Mesenchymal stem cell (in vitro differentiated cells and primary cell): Measurements from ENCODE around the gene TLE5.

ENCODE experiments used
- DNase-seq: peaks from one replicate; pipeline ENCODE4 v3.0.0-alpha.2; 2013
- H2AFZ ChIP-seq: one replicate; pipeline ENCODE4 v1.6.1; 2013; ENCODE audit warnings: low read depth, mild to moderate bottlenecking, control low read depth, inconsistent platforms, low read length, moderate library complexity
- H2AK5ac ChIP-seq: 2 replicates; pipeline ENCODE4 v1.6.1; 2013; ENCODE audit warnings: low read length, moderate library complexity, mild to moderate bottlenecking, inconsistent platforms; ENCODE audit not compliant: severe bottlenecking
- H2BK120ac ChIP-seq: one replicate; pipeline ENCODE4 v1.6.1; 2013; ENCODE audit warnings: low read depth, mild to moderate bottlenecking, inconsistent platforms, low read length, moderate library complexity
- H2BK12ac ChIP-seq, 2 experiments: one replicate each; pipeline ENCODE4 v1.6.1; 2013; ENCODE audit warnings: inconsistent platforms in 2 of 2, low read length in 2 of 2, mild to moderate bottlenecking in 2 of 2, moderate library complexity in 2 of 2, control low read depth in 1 of 2
- H2BK15ac ChIP-seq: one replicate; pipeline ENCODE4 v1.6.1; 2013; ENCODE audit warnings: mild to moderate bottlenecking, low read depth, inconsistent platforms; ENCODE audit not compliant: poor library complexity, severe bottlenecking
- H2BK5ac ChIP-seq: 2 replicates; pipeline ENCODE4 v1.6.1; 2013; ENCODE audit warnings: low read depth, mild to moderate bottlenecking, low read length, control low read depth, inconsistent platforms; ENCODE audit not compliant: poor library complexity, severe bottlenecking
- H3K14ac ChIP-seq, 2 experiments: one replicate each; pipeline ENCODE4 v1.6.1; 2013; ENCODE audit warnings: inconsistent platforms in 2 of 2, low read length in 2 of 2, control low read depth in 1 of 2, mild to moderate bottlenecking in 1 of 2, moderate library complexity in 1 of 2
- H3K18ac ChIP-seq, 2 experiments: one replicate each; pipeline ENCODE4 v1.6.1; 2013; ENCODE audit warnings: inconsistent platforms in 2 of 2, low read length in 2 of 2, control low read depth in 1 of 2, low read depth in 1 of 2, mild to moderate bottlenecking in 1 of 2
- H3K23ac ChIP-seq, 2 experiments: one replicate each; pipeline ENCODE4 v1.6.1; 2013; ENCODE audit warnings: inconsistent platforms in 2 of 2, low read length in 2 of 2, mild to moderate bottlenecking in 2 of 2, moderate library complexity in 2 of 2, control low read depth in 1 of 2
- H3K27ac ChIP-seq: 2 replicates; pipeline ENCODE4 v1.5.1; 2013; ENCODE audit warnings: mild to moderate bottlenecking, moderate library complexity, low read length, control low read depth, inconsistent platforms; ENCODE audit not compliant: poor library complexity, severe bottlenecking
- H3K27me3 ChIP-seq, 2 experiments: 2 replicates each; pipeline versions ENCODE4 v1.6.1 to v1.7.0; 2013; ENCODE audit warnings: low read length in 2 of 2, mild to moderate bottlenecking in 2 of 2, moderate library complexity in 2 of 2, control low read depth in 1 of 2, inconsistent platforms in 1 of 2; ENCODE audit not compliant: control insufficient read depth in 1 of 2, insufficient read depth in 1 of 2
- H3K36me3 ChIP-seq, 2 experiments: 2 replicates each; pipeline versions ENCODE4 v1.6.1 to v1.7.0; 2013; ENCODE audit warnings: low read length in 2 of 2, control low read depth in 1 of 2, inconsistent platforms in 1 of 2, low read depth in 1 of 2, mild to moderate bottlenecking in 1 of 2; ENCODE audit not compliant: insufficient read depth in 2 of 2, control insufficient read depth in 1 of 2
- H3K4ac ChIP-seq, 2 experiments: one replicate each; pipeline ENCODE4 v1.6.1; 2013; ENCODE audit warnings: inconsistent platforms in 2 of 2, low read length in 2 of 2, mild to moderate bottlenecking in 2 of 2, moderate library complexity in 2 of 2, control low read depth in 1 of 2, low read depth in 1 of 2
- H3K4me1 ChIP-seq: 2 replicates; pipeline ENCODE4 v1.6.1; 2013; ENCODE audit warnings: low read depth, low read length, control low read depth; ENCODE audit not compliant: control insufficient read depth, insufficient read depth
- H3K4me2 ChIP-seq: 2 replicates; pipeline ENCODE4 v1.6.1; 2013; ENCODE audit warnings: low read length, mild to moderate bottlenecking, inconsistent platforms; ENCODE audit not compliant: poor library complexity, severe bottlenecking
- H3K4me3 ChIP-seq, 2 experiments: 2 replicates each; pipeline versions ENCODE4 v1.5.1 to v1.7.0; 2013; ENCODE audit warnings: low read length in 2 of 2, mild to moderate bottlenecking in 2 of 2, control low read depth in 1 of 2, low read depth in 1 of 2; ENCODE audit not compliant: insufficient read depth in 1 of 2
- H3K79me1 ChIP-seq: replicated peaks from 2 replicates; pipeline ENCODE4 v1.6.1; 2013; ENCODE audit warnings: mild to moderate bottlenecking, control low read depth, low read length, inconsistent platforms; ENCODE audit not compliant: poor library complexity, severe bottlenecking
- H3K9ac ChIP-seq: 2 replicates; pipeline ENCODE4 v1.7.0; 2013; ENCODE audit warnings: mild to moderate bottlenecking, low read length, moderate library complexity
- H3K9me3 ChIP-seq: 2 replicates; pipeline ENCODE4 v1.7.0; 2013; ENCODE audit warnings: mild to moderate bottlenecking, low read length; ENCODE audit not compliant: control insufficient read depth
- H4K8ac ChIP-seq: one replicate; pipeline ENCODE4 v1.6.1; 2013; ENCODE audit warnings: inconsistent platforms, mild to moderate bottlenecking, low read length, moderate library complexity
- H4K91ac ChIP-seq: one replicate; pipeline ENCODE4 v1.6.1; 2013; ENCODE audit warnings: mild to moderate bottlenecking, low read length, inconsistent platforms
- WGBS: methylation state at CpG from one replicate; pipeline ENCODE4 v1.1.7; 2013; ENCODE audit warnings: mixed read lengths; 5-methylcytosine and 5-hydroxymethylcytosine counted together

TLE5 gene

DNA sequence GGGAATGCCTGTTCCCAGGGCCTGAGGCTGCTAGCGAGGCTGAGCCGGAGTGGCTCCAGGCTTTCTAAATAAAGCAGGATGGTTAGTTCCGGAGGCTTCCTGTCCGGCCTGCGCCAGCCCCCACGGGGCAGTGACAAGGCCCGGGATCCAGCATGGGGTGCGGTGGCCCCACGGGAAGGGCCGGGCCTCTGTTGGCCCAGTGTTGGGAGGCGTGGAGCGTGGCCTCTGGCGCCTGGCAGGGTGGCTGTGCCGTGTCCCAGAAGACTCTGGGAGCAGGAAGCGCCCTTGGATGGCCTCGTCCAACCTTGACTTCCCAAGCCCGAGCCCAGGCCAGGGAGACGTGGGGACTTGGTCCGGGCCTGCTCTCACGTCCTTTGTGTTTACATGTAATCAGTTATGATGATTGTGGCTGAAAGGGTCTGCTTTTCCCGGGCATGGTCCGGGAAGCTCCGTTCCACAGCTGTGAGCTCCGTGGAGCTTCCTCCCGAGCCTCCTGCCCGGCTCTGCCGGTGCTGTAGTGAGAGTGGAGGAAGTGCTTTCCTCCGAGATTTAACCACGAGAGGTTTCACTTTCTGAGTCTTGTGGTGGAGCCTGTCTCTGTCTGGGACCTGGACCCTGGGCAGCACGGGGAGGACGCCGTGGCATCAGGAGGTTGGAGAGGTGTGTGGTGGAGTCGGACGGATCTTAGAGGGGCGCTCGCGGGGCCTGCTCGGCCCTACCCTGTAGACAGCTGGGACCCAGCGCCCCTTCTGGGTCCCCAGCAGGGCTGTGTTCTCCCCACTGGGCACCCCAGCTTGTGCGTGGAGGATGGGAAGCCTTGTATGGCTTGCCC lies 36.4 kb upstream of the TLE5 start:
- peaks cover 57% of the 10 kb centered on the region for H3K4me1 ChIP-seq
- peak overlapping the region; percentile 28 for H2AK5ac ChIP-seq
- H3K4me2 ChIP-seq: peak overlapping the region; percentile 25
- H2BK120ac ChIP-seq: peak overlapping the region; percentile 67
- 64% methylated on average over 40 of the region's 40 CpGs for WGBS
- peak overlapping the region; percentile 34 for H3K27ac ChIP-seq
- peak overlapping the region; percentile 66 for H4K91ac ChIP-seq
- H3K9ac ChIP-seq: peak overlapping the region; percentile 95
- H2BK15ac ChIP-seq: peak overlapping the region; percentile 35
- H3K36me3 ChIP-seq: peaks cover 0 to 23% of the 10 kb centered on the region in 2 experiments
- H4K8ac ChIP-seq: peak overlapping the region; percentile 81
- DNase-seq: peak; percentile 60
- no peaks in the 10 kb centered on the region for H3K9me3 ChIP-seq
- H3K23ac ChIP-seq: peak overlapping the region in 1 of 2 experiments; percentile 74
- H2BK12ac ChIP-seq: peak overlapping the region in 1 of 2 experiments; percentile 46
- peak overlapping the region; percentile 69 for H3K4ac ChIP-seq
- peak overlapping the region; percentile 71 to 88 for H3K18ac ChIP-seq
- H3K27me3 ChIP-seq: no peaks in the 10 kb centered on the region
- H3K79me1 ChIP-seq: peaks cover 7% of the 10 kb centered on the region
- peak overlapping the region in 1 of 2 experiments; percentile 95 for H3K4me3 ChIP-seq
- peak overlapping the region in 1 of 2 experiments; percentile 68 for H3K14ac ChIP-seq
- H2BK5ac ChIP-seq: peak overlapping the region; percentile 24
- no peak overlapping the region for H2AFZ ChIP-seq

DNA sequence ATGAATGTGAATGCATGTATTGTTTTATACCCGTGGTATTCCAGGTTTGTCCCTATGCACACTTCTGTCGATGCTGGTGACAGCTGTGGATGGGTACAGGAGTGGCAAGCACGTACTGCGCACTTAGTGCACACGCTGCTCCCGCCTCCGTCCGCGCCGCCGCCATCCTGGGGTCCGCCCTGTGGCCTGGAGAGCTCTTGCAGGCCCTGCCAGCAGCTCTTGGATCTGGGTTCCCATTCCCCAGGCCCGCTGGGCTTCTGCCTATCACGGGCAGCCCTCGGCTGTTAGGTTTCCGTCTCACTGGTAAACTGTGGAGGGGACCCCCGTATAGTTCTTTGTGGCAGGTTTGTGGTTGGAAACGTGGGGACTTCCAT lies 35.8 kb upstream of the TLE5 start:
- H3K23ac ChIP-seq: peak overlapping the region in 1 of 2 experiments; percentile 84
- H3K4me3 ChIP-seq: peak overlapping the region in 1 of 2 experiments; percentile 95
- H2BK15ac ChIP-seq: peak overlapping the region; percentile 44
- peak overlapping the region; percentile 67 for H2BK120ac ChIP-seq
- H2BK12ac ChIP-seq: peak overlapping the region in 1 of 2 experiments; percentile 16
- no peak overlapping the region for H2AK5ac ChIP-seq
- peak overlapping the region in 1 of 2 experiments; percentile 96 for H3K14ac ChIP-seq
- no peak overlapping the region for H2BK5ac ChIP-seq
- H3K4ac ChIP-seq: peak overlapping the region; percentile 5 to 69
- WGBS: 91% methylated on average over 18 of the region's 18 CpGs
- H3K4me1 ChIP-seq: peaks cover 56% of the 10 kb centered on the region
- peak; percentile 24 for DNase-seq
- H3K27me3 ChIP-seq: no peaks in the 10 kb centered on the region
- H3K9ac ChIP-seq: peak overlapping the region; percentile 95
- peaks cover 0 to 23% of the 10 kb centered on the region in 2 experiments for H3K36me3 ChIP-seq
- H3K9me3 ChIP-seq: no peaks in the 10 kb centered on the region
- H3K79me1 ChIP-seq: peaks cover 7% of the 10 kb centered on the region
- H3K4me2 ChIP-seq: no peak overlapping the region
- H3K18ac ChIP-seq: peak overlapping the region; percentile 71 to 73
- no peak overlapping the region for H2AFZ ChIP-seq
- H4K8ac ChIP-seq: peak overlapping the region; percentile 66
- peak overlapping the region; percentile 19 for H4K91ac ChIP-seq
- no peak overlapping the region for H3K27ac ChIP-seq

DNA sequence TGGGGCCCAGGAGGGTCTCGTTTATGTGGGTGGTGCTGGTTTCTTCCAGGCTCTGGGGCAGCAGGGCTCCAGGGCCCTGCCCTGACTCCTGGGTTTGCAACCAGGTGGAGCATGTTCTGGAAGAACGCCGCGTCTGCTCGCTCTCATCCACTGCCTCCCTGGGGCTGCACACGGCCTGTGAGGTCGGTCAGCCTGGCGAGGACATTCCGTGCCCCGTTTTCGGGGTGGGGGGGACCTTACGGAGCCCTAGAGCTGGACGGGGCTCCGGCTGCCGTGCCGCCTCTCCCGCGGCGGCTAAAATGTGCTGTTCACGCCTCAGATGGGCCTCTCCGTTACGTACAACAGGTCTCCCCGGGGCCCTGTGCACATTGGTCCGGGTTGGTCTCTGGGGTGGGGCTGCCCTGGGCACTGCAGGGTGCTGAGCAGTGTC lies 35.2 kb upstream of the TLE5 start:
- Histone ChIP-seq H3K4me3 (peak overlapping the region in 1 of 2 experiments; percentile 95), H2AK5ac (no peak overlapping the region), H3K4me1 (peaks cover 53% of the 10 kb centered on the region), H3K4me2 (no peak overlapping the region), H3K23ac (no peak overlapping the region), H2BK15ac (no peak overlapping the region), H3K9me3 (no peaks in the 10 kb centered on the region), H3K9ac (peak overlapping the region; percentile 95), H2BK120ac (no peak overlapping the region), H3K18ac (no peak overlapping the region), H3K79me1 (peaks cover 2% of the 10 kb centered on the region), H2AFZ (no peak overlapping the region), H4K91ac (no peak overlapping the region), H3K14ac (no peak overlapping the region), H3K27me3 (no peaks in the 10 kb centered on the region), H2BK12ac (no peak overlapping the region), H4K8ac (no peak overlapping the region), H3K27ac (no peak overlapping the region), H3K36me3 (peaks cover 0 to 18% of the 10 kb centered on the region in 2 experiments), H3K4ac (no peak overlapping the region), H2BK5ac (no peak overlapping the region)
- no peak for DNase-seq
- 94% methylated on average over 24 of the region's 24 CpGs for WGBS

DNA sequence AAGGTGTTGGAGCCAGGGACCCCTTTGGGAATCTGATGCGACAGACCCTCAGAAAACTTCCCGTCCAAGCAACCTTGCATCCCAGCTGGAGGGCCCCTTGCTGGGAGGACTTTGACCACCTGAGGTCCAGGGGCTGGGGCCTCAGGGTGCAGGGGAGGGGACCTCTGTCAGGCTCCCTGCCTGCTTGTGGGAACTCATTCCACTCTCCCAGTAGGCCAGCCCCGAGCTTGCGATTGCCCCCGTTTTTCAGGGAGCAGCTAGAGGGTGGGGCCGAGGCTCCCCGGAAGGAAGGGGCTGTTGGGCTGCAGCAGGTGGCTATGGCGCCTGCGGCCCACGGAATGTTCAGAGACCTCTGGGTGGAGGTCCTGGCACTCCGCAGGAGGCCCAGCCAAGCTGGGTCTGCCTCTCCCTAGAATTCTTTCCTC lies 34.6 kb upstream of the TLE5 start:
- Histone ChIP-seq H2AFZ (no peak overlapping the region), H3K27ac (no peak overlapping the region), H2AK5ac (no peak overlapping the region), H2BK12ac (no peak overlapping the region), H4K8ac (no peak overlapping the region), H3K4ac (no peak overlapping the region), H4K91ac (no peak overlapping the region), H3K79me1 (peaks cover 2% of the 10 kb centered on the region), H3K9ac (peak overlapping the region; percentile 95), H3K14ac (no peak overlapping the region), H3K27me3 (no peaks in the 10 kb centered on the region), H3K4me2 (no peak overlapping the region), H3K36me3 (peaks cover 0 to 17% of the 10 kb centered on the region in 2 experiments), H2BK120ac (no peak overlapping the region), H3K23ac (no peak overlapping the region), H3K4me3 (peak overlapping the region in 1 of 2 experiments; percentile 95), H3K18ac (no peak overlapping the region), H3K4me1 (peaks cover 53% of the 10 kb centered on the region), H2BK15ac (no peak overlapping the region), H3K9me3 (no peaks in the 10 kb centered on the region), H2BK5ac (no peak overlapping the region)
- no peak for DNase-seq
- WGBS: 78% methylated on average over 6 of the region's 11 CpGs
